K562 (cell line): Measurements from ENCODE around the gene DENND5B. TPM values are rescaled to one million over a fixed set of nuclear protein-coding genes. Genes with fewer than 3 reads are reported as not detected.

ENCODE experiments used
- ATAC-seq: fragments of 200-7000 bp; cut with Tn5 transposase; 3 replicates; pipeline ENCODE4 v1.9.1; 2020; ENCODE audit warnings: moderate library complexity
- BruUV-seq: library from RNA; stranded (reverse); fragments of 400-500 nt; replicated peaks from 2 replicates; lab custom pipeline; 2021; lab: Mats Ljungman, UMichigan
- CTCF ChIA-PET: fragments of 300-600 bp; formaldehyde crosslinking; extraction: SDS; loops from one replicate; lab custom pipeline; 2021; ENCODE audit warnings: low intra/inter-chr PET ratio; lab: Yijun Ruan, JAX
- POLR2A ChIA-PET: fragments of 300-600, 350-650 bp; sonication (Branson Sonifier 250); formaldehyde crosslinking; extraction: SDS; loops from one replicate; lab custom pipeline; 2021; ENCODE audit warnings: antibody characterized with exemption, inconsistent platforms; lab: Yijun Ruan, JAX
- DNase-seq, 4 experiments: peaks; one replicate each; pipeline versions ENCODE4 v3.0.0 to v3.0.0-alpha.2; 2011 to 2018; ENCODE audit warnings: low spot score in 3 of 4, mixed read lengths in 3 of 4; ENCODE audit errors: extremely low read depth in 1 of 4
- FAIRE-seq: peaks from 2 replicates; lab custom pipeline; 2011; peaks lifted over from hg19 to GRCh38; lab: Jason Lieb, UNC
- H2AFZ ChIP-seq: 2 replicates; pipeline ENCODE4 v1.6.0; 2011; ENCODE audit warnings: low read depth, low read length, control low read depth, inconsistent platforms
- H3K27ac ChIP-seq: fragments of 200-600 bp; 3 replicates; pipeline ENCODE4 v1.8.0; 2011; ENCODE audit warnings: low read depth, mild to moderate bottlenecking, control low read depth, inconsistent platforms, low read length, moderate library complexity, mixed read lengths; ENCODE audit errors: extremely low read depth
- H3K27me3 ChIP-seq, 2 experiments: fragments of 300-600 bp in 1 of 2; 2 replicates in 1 of 2; 3 replicates in 1 of 2; pipeline versions ENCODE4 v1.6.0 to v1.8.0; 2011; ENCODE audit warnings: inconsistent platforms in 2 of 2, low read length in 2 of 2, mild to moderate bottlenecking in 1 of 2, mixed read lengths in 1 of 2, moderate library complexity in 1 of 2; ENCODE audit not compliant: control insufficient read depth in 2 of 2, insufficient read depth in 2 of 2
- H3K36me3 ChIP-seq: fragments of 300-600 bp; 3 replicates; pipeline ENCODE4 v1.8.0; 2011; ENCODE audit warnings: mild to moderate bottlenecking, low read length, inconsistent platforms; ENCODE audit not compliant: control insufficient read depth, insufficient read depth
- H3K4me1 ChIP-seq, 2 experiments: fragments of 200-600 bp in 1 of 2; replicated peaks in 1 of 2; 2 replicates in 1 of 2; 3 replicates in 1 of 2; pipeline versions ENCODE4 v1.5.1 to v1.8.0; 2011; ENCODE audit warnings: inconsistent platforms in 2 of 2, low read length in 2 of 2, mild to moderate bottlenecking in 1 of 2, mixed read lengths in 1 of 2, moderate library complexity in 1 of 2; ENCODE audit not compliant: control insufficient read depth in 2 of 2, insufficient read depth in 2 of 2
- H3K4me2 ChIP-seq: 2 replicates; pipeline ENCODE4 v1.6.1; 2011; ENCODE audit warnings: low read length, control low read depth, inconsistent platforms, mixed read lengths; ENCODE audit not compliant: insufficient read depth
- H3K4me3 ChIP-seq: fragments of 200-600 bp; sonication (generic), shearing (Covaris generic); 2 replicates; pipeline ENCODE4 v1.5.1; 2016; ENCODE audit warnings: control low read depth, inconsistent platforms
- H3K79me2 ChIP-seq: fragments of 200-600 bp; 3 replicates; pipeline ENCODE4 v1.8.0; 2011; ENCODE audit warnings: low read length, inconsistent platforms; ENCODE audit not compliant: control insufficient read depth, insufficient read depth
- H3K9ac ChIP-seq, 2 experiments: 2 replicates each; pipeline versions ENCODE4 v1.6.0 to v1.6.1; 2011; ENCODE audit warnings: low read depth in 2 of 2, low read length in 2 of 2, control low read depth in 1 of 2, inconsistent platforms in 1 of 2, mild to moderate bottlenecking in 1 of 2, mixed read lengths in 1 of 2; ENCODE audit not compliant: insufficient read depth in 1 of 2
- H3K9me1 ChIP-seq: one replicate; pipeline ENCODE4 v1.6.0; 2011; ENCODE audit warnings: inconsistent platforms, mild to moderate bottlenecking, low read length, moderate library complexity; ENCODE audit not compliant: control insufficient read depth, insufficient read depth
- H3K9me3 ChIP-seq: replicated peaks from 2 replicates; pipeline ENCODE4 v1.5.1; 2011; ENCODE audit warnings: low read depth, low read length, inconsistent platforms; ENCODE audit not compliant: control insufficient read depth, insufficient read depth
- H4K20me1 ChIP-seq: replicated peaks from 2 replicates; pipeline ENCODE4 v1.6.1; 2011; ENCODE audit warnings: low read length, inconsistent platforms, mixed read lengths; ENCODE audit not compliant: control insufficient read depth, insufficient read depth
- BRF1 ChIP-seq: IDR thresholded peaks from 3 replicates; pipeline ENCODE4 v1.6.1; 2011; ENCODE audit warnings: borderline replicate concordance, mild to moderate bottlenecking; ENCODE audit not compliant: insufficient read length; ENCODE audit errors: extremely low read depth
- CBFA2T2 ChIP-seq: fragments of 450-650 bp; conservative IDR thresholded peaks from 2 replicates; pipeline ENCODE4 v1.6.1; 2017; ENCODE audit warnings: mild to moderate bottlenecking
- GATAD2B ChIP-seq: fragments of 450-650 bp; IDR thresholded peaks from 2 replicates; pipeline ENCODE4 v1.6.1; 2017; ENCODE audit warnings: mild to moderate bottlenecking, borderline replicate concordance
- HMBOX1 ChIP-seq: sonication (generic); IDR thresholded peaks from 2 replicates; pipeline ENCODE4 v1.6.1; 2016
- KDM5B ChIP-seq: fragments of 200-600 bp; sonication (generic); IDR thresholded peaks from 2 replicates; pipeline ENCODE4 v1.6.1; 2012; ENCODE audit warnings: low read depth, mild to moderate bottlenecking, moderate library complexity, low read length, control low read depth, inconsistent platforms; ENCODE audit not compliant: insufficient replicate concordance
- LCOR ChIP-seq: sonication (generic); formaldehyde crosslinking; IDR thresholded peaks from 2 replicates; pipeline ENCODE4 v1.8.0; 2022; ENCODE audit warnings: mild to moderate bottlenecking, missing genetic modification reagents
- NR3C1 ChIP-seq: sonication (generic); formaldehyde crosslinking; IDR thresholded peaks from 2 replicates; pipeline ENCODE4 v1.8.1; 2022; ENCODE audit warnings: missing genetic modification reagents
- SRSF1 ChIP-seq: fragments of 200-400 bp; formaldehyde crosslinking; IDR thresholded peaks from 2 replicates; pipeline ENCODE4 v1.6.1; 2017; ENCODE audit warnings: mild to moderate bottlenecking, low read depth, low read length, moderate library complexity
- ZC3H8 ChIP-seq: fragments of 450-650 bp; IDR thresholded peaks from 2 replicates; pipeline ENCODE4 v1.6.1; 2017
- ZNF174 ChIP-seq: fragments of 250-450 bp; sonication (Bioruptor Pico); IDR thresholded peaks from 2 replicates; pipeline ENCODE4 v1.4.0; 2020; ENCODE audit warnings: mild to moderate bottlenecking
- ZNF175 ChIP-seq: fragments of 200-800 bp; sonication (Bioruptor generic); IDR thresholded peaks from 2 replicates; pipeline ENCODE4 v1.6.1; 2016; ENCODE audit warnings: low read depth, mild to moderate bottlenecking, missing genetic modification characterization, missing compliant biosample characterization
- WGBS: fragments of 100-300 bp; shearing (Covaris generic); methylation state at CpG from one replicate; pipeline ENCODE4 v1.1.6; 2016; ENCODE audit warnings: low coverage, mixed read lengths; ENCODE audit not compliant: insufficient coverage; ENCODE audit errors: missing lambda C conversion rate; 5-methylcytosine and 5-hydroxymethylcytosine counted together
- in situ Hi-C: fragments of 300-500 bp; cut with MboI; formaldehyde crosslinking; loops from 4 replicates; pipeline ENCODE4 v1.15.0; 2018; ENCODE audit warnings: inconsistent platforms, mixed read lengths
- intact Hi-C: fragments of 100-400 bp; cut with micrococcal nuclease; formaldehyde crosslinking; loops from 2 replicates; pipeline ENCODE4 v1.14.2; 2022
- polyA plus RNA-seq, 8 experiments: library from polyadenylated mRNA; depleted of rRNA in 4 of 8; stranded (reverse) in 5 of 8; unstranded in 3 of 8; fragments of >200 nt; fragmentation: Nextera tagmentation in 2 of 8; fragmentation: Illumina TruSeq in 1 of 8; extraction: Ambion mirVana in 2 of 8; extraction: Trizol in 1 of 8; gene quantifications; 2 replicates each; pipeline versions ENCODE4 v1.2.1 to v1.2.3, GENCODE V29; 2011 to 2014; ENCODE audit warnings: inconsistent platforms in 1 of 8, missing spikeins in 1 of 8
- total RNA-seq, 7 experiments: library from RNA; depleted of rRNA in 6 of 7; stranded (reverse); fragments of >200 nt in 6 of 7; fragmentation: Illumina TruSeq in 2 of 7; extraction: Trizol in 2 of 7; gene quantifications; 2 replicates each; pipeline versions ENCODE4 v1.2.1 to v1.2.3, GENCODE V29; 2011 to 2021; ENCODE audit warnings: low replicate concordance in 1 of 7
- TF ChIP-seq, protein P1 (sequence below): fragments of 200-600 bp; sonication (generic); IDR thresholded peaks from one replicate; pipeline ENCODE4 v1.6.1; 2012; ENCODE audit warnings: mild to moderate bottlenecking, low read depth, low read length, inconsistent platforms

Gene DENND5B
- total and polyA plus RNA-seq, 9 of the 15 experiments (the other 6 are each of a cell fraction or from before 2014, with no cell fraction given) = 0.99 to 6.0 (median 3.6) TPM

DNA sequence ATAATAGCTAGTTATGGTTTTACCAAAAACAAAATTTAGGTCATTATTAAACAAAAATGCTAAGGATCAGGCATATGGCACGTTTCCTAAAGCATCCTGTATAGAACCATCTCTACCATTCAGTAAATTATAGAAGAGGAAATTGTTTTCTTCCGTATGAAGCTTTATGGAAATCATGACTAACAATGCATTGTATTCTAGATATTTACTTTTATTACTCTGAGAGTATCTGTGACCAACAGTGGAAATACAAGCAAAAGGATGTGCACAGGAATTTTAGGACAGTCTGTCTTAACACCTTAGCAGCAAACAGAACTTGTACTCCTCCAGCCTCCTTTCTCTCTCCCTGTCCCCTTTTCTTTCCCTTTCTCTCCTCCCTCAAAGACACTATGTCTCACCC lies 7.1 kb downstream of the DENND5B start:
- ChIA-PET POLR2A (interaction anchor here (1.0 to 1.6 kb wide), 2 partner anchors 10 to 332 kb away, joined by 3 to 6 read pairs; no protein-coding TSS in a partner anchor), CTCF (no interaction called here)
- WGBS = 22% methylated on average over 2 of the region's 2 CpGs
- FAIRE-seq (no peak), DNase-seq (no peak), ATAC-seq (no peak)
- H3K36me3 ChIP-seq = no peaks in the 10 kb centered on the region
- peaks cover 8 to 12% of the 10 kb centered on the region in 2 experiments; a peak in 3 of 5 replicates for H3K27me3 ChIP-seq
- no peaks in the 10 kb centered on the region for H3K79me2 ChIP-seq
- H3K27ac ChIP-seq = no peak overlapping the region
- H3K9ac ChIP-seq = no peak overlapping the region
- H3K4me3 ChIP-seq = no peak overlapping the region
- in situ Hi-C loops = no loop called here
- no peaks in the 10 kb centered on the region for H3K9me3 ChIP-seq
- no peaks in the 10 kb centered on the region for H3K9me1 ChIP-seq
- BruUV-seq = no TSS peak
- H3K4me2 ChIP-seq = no peak overlapping the region
- no peaks in the 10 kb centered on the region for H4K20me1 ChIP-seq
- no peak overlapping the region for H2AFZ ChIP-seq
- no peaks in the 10 kb centered on the region; a peak in 1 of 5 replicates for H3K4me1 ChIP-seq
- intact Hi-C loops = no loop called here
- no peak for TF ChIP-seq SRSF1
- TF ChIP-seq, protein P1, sequence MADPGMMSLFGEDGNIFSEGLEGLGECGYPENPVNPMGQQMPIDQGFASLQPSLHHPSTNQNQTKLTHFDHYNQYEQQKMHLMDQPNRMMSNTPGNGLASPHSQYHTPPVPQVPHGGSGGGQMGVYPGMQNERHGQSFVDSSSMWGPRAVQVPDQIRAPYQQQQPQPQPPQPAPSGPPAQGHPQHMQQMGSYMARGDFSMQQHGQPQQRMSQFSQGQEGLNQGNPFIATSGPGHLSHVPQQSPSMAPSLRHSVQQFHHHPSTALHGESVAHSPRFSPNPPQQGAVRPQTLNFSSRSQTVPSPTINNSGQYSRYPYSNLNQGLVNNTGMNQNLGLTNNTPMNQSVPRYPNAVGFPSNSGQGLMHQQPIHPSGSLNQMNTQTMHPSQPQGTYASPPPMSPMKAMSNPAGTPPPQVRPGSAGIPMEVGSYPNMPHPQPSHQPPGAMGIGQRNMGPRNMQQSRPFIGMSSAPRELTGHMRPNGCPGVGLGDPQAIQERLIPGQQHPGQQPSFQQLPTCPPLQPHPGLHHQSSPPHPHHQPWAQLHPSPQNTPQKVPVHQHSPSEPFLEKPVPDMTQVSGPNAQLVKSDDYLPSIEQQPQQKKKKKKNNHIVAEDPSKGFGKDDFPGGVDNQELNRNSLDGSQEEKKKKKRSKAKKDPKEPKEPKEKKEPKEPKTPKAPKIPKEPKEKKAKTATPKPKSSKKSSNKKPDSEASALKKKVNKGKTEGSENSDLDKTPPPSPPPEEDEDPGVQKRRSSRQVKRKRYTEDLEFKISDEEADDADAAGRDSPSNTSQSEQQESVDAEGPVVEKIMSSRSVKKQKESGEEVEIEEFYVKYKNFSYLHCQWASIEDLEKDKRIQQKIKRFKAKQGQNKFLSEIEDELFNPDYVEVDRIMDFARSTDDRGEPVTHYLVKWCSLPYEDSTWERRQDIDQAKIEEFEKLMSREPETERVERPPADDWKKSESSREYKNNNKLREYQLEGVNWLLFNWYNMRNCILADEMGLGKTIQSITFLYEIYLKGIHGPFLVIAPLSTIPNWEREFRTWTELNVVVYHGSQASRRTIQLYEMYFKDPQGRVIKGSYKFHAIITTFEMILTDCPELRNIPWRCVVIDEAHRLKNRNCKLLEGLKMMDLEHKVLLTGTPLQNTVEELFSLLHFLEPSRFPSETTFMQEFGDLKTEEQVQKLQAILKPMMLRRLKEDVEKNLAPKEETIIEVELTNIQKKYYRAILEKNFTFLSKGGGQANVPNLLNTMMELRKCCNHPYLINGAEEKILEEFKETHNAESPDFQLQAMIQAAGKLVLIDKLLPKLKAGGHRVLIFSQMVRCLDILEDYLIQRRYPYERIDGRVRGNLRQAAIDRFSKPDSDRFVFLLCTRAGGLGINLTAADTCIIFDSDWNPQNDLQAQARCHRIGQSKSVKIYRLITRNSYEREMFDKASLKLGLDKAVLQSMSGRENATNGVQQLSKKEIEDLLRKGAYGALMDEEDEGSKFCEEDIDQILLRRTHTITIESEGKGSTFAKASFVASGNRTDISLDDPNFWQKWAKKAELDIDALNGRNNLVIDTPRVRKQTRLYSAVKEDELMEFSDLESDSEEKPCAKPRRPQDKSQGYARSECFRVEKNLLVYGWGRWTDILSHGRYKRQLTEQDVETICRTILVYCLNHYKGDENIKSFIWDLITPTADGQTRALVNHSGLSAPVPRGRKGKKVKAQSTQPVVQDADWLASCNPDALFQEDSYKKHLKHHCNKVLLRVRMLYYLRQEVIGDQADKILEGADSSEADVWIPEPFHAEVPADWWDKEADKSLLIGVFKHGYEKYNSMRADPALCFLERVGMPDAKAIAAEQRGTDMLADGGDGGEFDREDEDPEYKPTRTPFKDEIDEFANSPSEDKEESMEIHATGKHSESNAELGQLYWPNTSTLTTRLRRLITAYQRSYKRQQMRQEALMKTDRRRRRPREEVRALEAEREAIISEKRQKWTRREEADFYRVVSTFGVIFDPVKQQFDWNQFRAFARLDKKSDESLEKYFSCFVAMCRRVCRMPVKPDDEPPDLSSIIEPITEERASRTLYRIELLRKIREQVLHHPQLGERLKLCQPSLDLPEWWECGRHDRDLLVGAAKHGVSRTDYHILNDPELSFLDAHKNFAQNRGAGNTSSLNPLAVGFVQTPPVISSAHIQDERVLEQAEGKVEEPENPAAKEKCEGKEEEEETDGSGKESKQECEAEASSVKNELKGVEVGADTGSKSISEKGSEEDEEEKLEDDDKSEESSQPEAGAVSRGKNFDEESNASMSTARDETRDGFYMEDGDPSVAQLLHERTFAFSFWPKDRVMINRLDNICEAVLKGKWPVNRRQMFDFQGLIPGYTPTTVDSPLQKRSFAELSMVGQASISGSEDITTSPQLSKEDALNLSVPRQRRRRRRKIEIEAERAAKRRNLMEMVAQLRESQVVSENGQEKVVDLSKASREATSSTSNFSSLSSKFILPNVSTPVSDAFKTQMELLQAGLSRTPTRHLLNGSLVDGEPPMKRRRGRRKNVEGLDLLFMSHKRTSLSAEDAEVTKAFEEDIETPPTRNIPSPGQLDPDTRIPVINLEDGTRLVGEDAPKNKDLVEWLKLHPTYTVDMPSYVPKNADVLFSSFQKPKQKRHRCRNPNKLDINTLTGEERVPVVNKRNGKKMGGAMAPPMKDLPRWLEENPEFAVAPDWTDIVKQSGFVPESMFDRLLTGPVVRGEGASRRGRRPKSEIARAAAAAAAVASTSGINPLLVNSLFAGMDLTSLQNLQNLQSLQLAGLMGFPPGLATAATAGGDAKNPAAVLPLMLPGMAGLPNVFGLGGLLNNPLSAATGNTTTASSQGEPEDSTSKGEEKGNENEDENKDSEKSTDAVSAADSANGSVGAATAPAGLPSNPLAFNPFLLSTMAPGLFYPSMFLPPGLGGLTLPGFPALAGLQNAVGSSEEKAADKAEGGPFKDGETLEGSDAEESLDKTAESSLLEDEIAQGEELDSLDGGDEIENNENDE = no peak
- TF ChIP-seq LCOR (CRISPR knock-in tag) = no peak
- TF ChIP-seq CBFA2T2 = no peak
- TF ChIP-seq ZNF175 (CRISPR knock-in tag) = no peak
- TF ChIP-seq ZC3H8 = no peak
- TF ChIP-seq NR3C1 (CRISPR knock-in tag) = no peak
- no peak for TF ChIP-seq GATAD2B
- TF ChIP-seq ZNF174 (CRISPR knock-in tag) = no peak
- no peak for TF ChIP-seq KDM5B
- no peak for TF ChIP-seq BRF1
- TF ChIP-seq HMBOX1 = no peak
